Ascending aorta (tissue), 2 donors: ENCODE results near the gene LMO4. TPM values are rescaled to one million over a fixed set of nuclear protein-coding genes. Genes with fewer than 3 reads are reported as not detected.

Experiments
- DNase-seq, 2 donors: peaks; one replicate each; pipeline ENCODE4 v3.0.0-alpha.2; 2019; ENCODE audit warnings: low spot score in 2 of 2
- H3K27ac ChIP-seq, 2 donors: fragments of 200-600 bp; sonication (generic); one replicate each; pipeline ENCODE4 v1.5.1; 2016 to 2017; ENCODE audit warnings: mild to moderate bottlenecking in 1 of 2
- H3K27me3 ChIP-seq: fragments of 200-600 bp; sonication (generic); one replicate; pipeline ENCODE4 v1.5.1; 2017
- H3K36me3 ChIP-seq, 2 donors: fragments of 200-600 bp; sonication (generic); one replicate each; pipeline ENCODE4 v1.5.1; 2016
- H3K4me1 ChIP-seq, 2 donors: fragments of 200-600 bp; sonication (generic); one replicate each; pipeline ENCODE4 v1.5.1; 2016 to 2017; ENCODE audit warnings: mild to moderate bottlenecking in 1 of 2
- H3K4me3 ChIP-seq, 2 donors: fragments of 200-600 bp; sonication (generic); one replicate each; pipeline ENCODE4 v1.5.1; 2016 to 2017; ENCODE audit warnings: mild to moderate bottlenecking in 1 of 2
- H3K9me3 ChIP-seq, 2 donors: fragments of 200-600 bp; sonication (generic); one replicate each; pipeline ENCODE4 v1.5.1; 2016
- CTCF ChIP-seq, 3 experiments: fragments of 200-600 bp in 2 of 3; fragments of 450-650 bp in 1 of 3; sonication (generic) in 2 of 3; IDR thresholded peaks; one replicate each; pipeline ENCODE4 v1.5.1; 2016 to 2019; ENCODE audit warnings: antibody characterized with exemption in 3 of 3, mild to moderate bottlenecking in 1 of 3, moderate library complexity in 1 of 3
- intact Hi-C: fragments of 100-400 bp; cut with DNase I; formaldehyde crosslinking; loops from one replicate; pipeline ENCODE4 v1.15.1; 2023
- total RNA-seq: library from RNA; depleted of rRNA; stranded (reverse); fragments of >200 nt; gene quantifications from one replicate; pipeline ENCODE4 v1.1.0, GENCODE V29; 2016

The LMO4 gene
- total RNA-seq, 1 donor from 2014 or later, result 9.9 TPM

DNA sequence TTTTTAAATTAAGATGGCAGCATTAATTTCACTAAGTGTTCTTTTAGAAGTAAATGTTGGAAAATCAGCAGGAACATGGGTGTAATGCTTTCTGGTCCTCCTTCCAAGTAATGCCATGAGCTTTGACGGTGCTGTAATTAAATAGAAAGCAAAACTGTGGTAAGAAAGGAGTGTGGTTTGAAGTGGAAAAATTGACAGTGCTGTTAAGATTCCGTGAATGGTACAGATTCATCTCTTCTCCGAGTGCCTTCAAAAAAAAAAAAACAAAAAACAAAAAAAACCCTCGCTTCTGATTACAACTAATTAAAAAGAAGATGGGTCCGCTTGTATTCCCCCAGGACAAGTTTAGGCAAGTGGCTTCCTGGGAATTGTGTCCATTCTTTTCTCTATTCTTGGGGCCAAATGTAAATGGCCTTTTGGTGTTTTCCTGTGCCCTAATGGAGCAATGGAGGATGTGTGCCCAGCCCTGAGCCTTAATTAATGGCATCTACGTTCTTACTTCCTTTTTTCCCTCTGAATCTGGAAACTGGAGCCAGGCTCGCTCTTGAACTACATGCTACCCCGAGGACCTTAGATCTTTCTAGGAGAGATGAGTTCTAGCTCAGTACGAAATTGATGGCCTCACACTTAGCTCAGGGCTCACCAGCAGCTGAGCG, 5.1 kb downstream of the LMO4 start:
- no peaks in the 10 kb centered on the region for H3K27me3 ChIP-seq
- no peak for TF ChIP-seq CTCF (IDR thresholded peaks at IDR 0.05)
- no peak for DNase-seq
- peaks cover 6 to 10% of the 10 kb centered on the region in 2 donors for H3K4me1 ChIP-seq
- H3K4me3 ChIP-seq, result peak overlapping the region; percentile 84 to 94
- peak overlapping the region; percentile 77 to 95 for H3K27ac ChIP-seq
- H3K9me3 ChIP-seq, result no peaks in the 10 kb centered on the region
- intact Hi-C loops, result loop anchor here (5.0 to 10.0 kb wide), 4 partner anchors 163 to 629 kb away; partner anchors contain the start of gene SH3GLB1
- no peaks in the 10 kb centered on the region for H3K36me3 ChIP-seq

- H3K36me3 ChIP-seq, result peaks cover 0 to 2% of the 10 kb centered on the region in 2 donors
- peak overlapping the region; percentile 77 to 95 for H3K27ac ChIP-seq
- peak overlapping the region; percentile 84 to 94 for H3K4me3 ChIP-seq
- no peaks in the 10 kb centered on the region for H3K27me3 ChIP-seq
- no peaks in the 10 kb centered on the region for H3K9me3 ChIP-seq
- TF ChIP-seq CTCF (IDR thresholded peaks at IDR 0.05), result peak in 2 of 3 experiments; percentile 5 to 11
- DNase-seq, result no peak
- intact Hi-C loops, result loop anchor here (5.0 to 10.0 kb wide), 4 partner anchors 163 to 630 kb away; partner anchors contain the start of gene SH3GLB1
- H3K4me1 ChIP-seq, result peaks cover 6 to 10% of the 10 kb centered on the region in 2 donors
Measured at GRCh38 chr1:87334351-87335174, 5.9 kb downstream of the LMO4 start.

GRCh38 chr1:87335175-87335884, 6.7 kb downstream of the LMO4 start:
- intact Hi-C loops, result loop anchor here (10.0 kb wide), 1 partner anchor 631 kb away; the partner anchor contains the start of gene SH3GLB1
- peak in 1 of 2 donors; percentile 81 for DNase-seq
- Histone ChIP-seq H3K4me1 (peaks cover 6 to 10% of the 10 kb centered on the region in 2 donors), H3K27me3 (no peaks in the 10 kb centered on the region), H3K4me3 (peak overlapping the region; percentile 84 to 94), H3K36me3 (peaks cover 5 to 10% of the 10 kb centered on the region in 2 donors), H3K9me3 (no peaks in the 10 kb centered on the region), H3K27ac (peak overlapping the region; percentile 77 to 95)
- TF ChIP-seq CTCF (IDR thresholded peaks at IDR 0.05), result peak in 1 of 3 experiments; percentile 43

DNA sequence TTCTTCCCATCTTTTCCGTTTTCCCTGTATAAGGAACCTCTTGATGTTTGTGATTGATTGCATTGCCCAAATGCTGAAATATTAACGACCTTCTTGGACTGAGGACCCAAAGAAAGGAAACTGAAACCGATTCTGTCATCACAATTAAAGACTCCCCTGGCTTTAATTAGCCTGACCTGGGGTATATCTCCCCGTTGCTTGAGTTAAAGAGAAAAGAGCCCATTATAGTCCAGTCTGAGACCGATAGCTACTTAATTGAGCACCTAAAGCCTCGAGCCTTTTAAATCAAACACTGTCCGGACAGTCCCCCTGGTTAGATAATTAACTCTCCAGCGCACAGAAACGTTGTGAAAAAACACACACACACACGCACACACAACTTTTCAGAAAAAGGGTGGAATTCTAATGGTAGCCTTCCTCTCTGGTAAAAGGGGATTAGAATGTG, 8.0 kb downstream of the LMO4 start:
- TF ChIP-seq CTCF (IDR thresholded peaks at IDR 0.05), result no peak
- DNase-seq, result no peak
- H3K4me1 ChIP-seq, result peaks cover 6 to 10% of the 10 kb centered on the region in 2 donors
- H3K36me3 ChIP-seq, result peaks cover 7 to 23% of the 10 kb centered on the region in 2 donors
- intact Hi-C loops, result loop anchor here (10.0 kb wide), 1 partner anchor 632 kb away; the partner anchor contains the start of gene SH3GLB1
- H3K9me3 ChIP-seq, result no peaks in the 10 kb centered on the region
- H3K27me3 ChIP-seq, result no peaks in the 10 kb centered on the region
- peak overlapping the region in 1 of 2 donors; percentile 94 for H3K4me3 ChIP-seq
- peak overlapping the region in 1 of 2 donors; percentile 24 for H3K27ac ChIP-seq

- peaks cover 12 to 32% of the 10 kb centered on the region in 2 donors for H3K36me3 ChIP-seq
- H3K27me3 ChIP-seq, result no peaks in the 10 kb centered on the region
- H3K27ac ChIP-seq, result no peak overlapping the region
- DNase-seq, result no peak
- intact Hi-C loops, result loop anchor here (10.0 kb wide), 1 partner anchor 633 kb away; the partner anchor contains the start of gene SH3GLB1
- peak overlapping the region in 1 of 2 donors; percentile 11 for H3K4me3 ChIP-seq
- no peaks in the 10 kb centered on the region for H3K9me3 ChIP-seq
- peaks cover 6 to 8% of the 10 kb centered on the region in 2 donors for H3K4me1 ChIP-seq
- no peak for TF ChIP-seq CTCF (IDR thresholded peaks at IDR 0.05)
Measured at GRCh38 chr1:87337606-87338005, 8.9 kb downstream of the LMO4 start.
